Heart right ventricle (tissue), 16 donors: Measurements from ENCODE around the gene MELTF. TPM values are rescaled to one million over a fixed set of nuclear protein-coding genes. Genes with fewer than 3 reads are reported as not detected.

Experiments used
- ATAC-seq, 8 donors: fragments of 200-7000 bp; cut with Tn5 transposase; one replicate each; pipeline ENCODE4 v1.9.1; 2020; ENCODE audit warnings: mild to moderate bottlenecking in 8 of 8, moderate library complexity in 8 of 8, moderate number of reproducible peaks in 1 of 8
- DNase-seq, 2 donors: peaks; one replicate each; pipeline ENCODE4 v3.0.0-alpha.2; 2020
- H3K27ac ChIP-seq, 10 donors: fragments of 200-600 bp; sonication (generic) in 2 of 10; one replicate each; pipeline versions ENCODE4 v1.5.0 to v1.8.0; 2020 to 2022; ENCODE audit warnings: mild to moderate bottlenecking in 3 of 10
- H3K27me3 ChIP-seq, 7 donors: fragments of 200-600 bp; one replicate each; pipeline ENCODE4 v1.8.0; 2021 to 2022; ENCODE audit warnings: mild to moderate bottlenecking in 2 of 7
- H3K36me3 ChIP-seq, 9 donors: fragments of 200-600 bp; sonication (generic) in 1 of 9; one replicate each; pipeline versions ENCODE4 v1.5.0 to v1.8.0; 2020 to 2022; ENCODE audit warnings: mild to moderate bottlenecking in 2 of 9
- H3K4me1 ChIP-seq, 9 donors: fragments of 200-600 bp; sonication (generic) in 1 of 9; one replicate each; pipeline versions ENCODE4 v1.5.0 to v1.8.0; 2020 to 2022; ENCODE audit warnings: mild to moderate bottlenecking in 4 of 9
- H3K4me3 ChIP-seq, 10 donors: fragments of 200-600 bp; sonication (generic) in 2 of 10; one replicate each; pipeline versions ENCODE4 v1.5.0 to v1.8.0; 2020 to 2022; ENCODE audit warnings: mild to moderate bottlenecking in 7 of 10, moderate library complexity in 2 of 10
- H3K9me3 ChIP-seq, 11 donors: fragments of 200-600 bp in 10 of 11; sonication (generic) in 2 of 11; one replicate each; pipeline versions ENCODE4 v1.5.0 to v1.8.0; 2013 to 2022; ENCODE audit warnings: mild to moderate bottlenecking in 2 of 11, control low read depth in 1 of 11, moderate library complexity in 1 of 11
- WGBS, 2 donors: extraction: QIAGEN DNeasy Blood & Tissue Kit; methylation state at CpG; one replicate each; pipeline ENCODE4 v1.1.7; 2013; ENCODE audit warnings: inconsistent platforms in 1 of 2; 5-methylcytosine and 5-hydroxymethylcytosine counted together
- intact Hi-C, 10 donors: fragments of 100-400 bp; cut with DNase I; formaldehyde crosslinking; loops; one replicate each; pipeline versions ENCODE4 v1.11.1 to v1.14.2; 2022
- polyA plus RNA-seq, 2 donors: library from polyadenylated mRNA; stranded (reverse); fragments of 200-250 nt; gene quantifications; one replicate each; pipeline ENCODE4 v1.2.3, GENCODE V29; 2013
- total RNA-seq, 10 donors: library from RNA; stranded (reverse); fragmentation: NEBNext Ultra II Directional in 3 of 10; extraction: Animal tissue kit (Norgen Biotek cat#: 25700) in 3 of 10; gene quantifications; one replicate each; pipeline versions ENCODE4 v1.2.1 to v1.2.4, GENCODE V29; 2021 to 2023
- TF ChIP-seq, protein P1 (sequence below), 9 donors: fragments of 200-600 bp; sonication (generic) in 2 of 9; IDR thresholded peaks; one replicate each; pipeline versions ENCODE4 v1.5.0 to v1.8.0; 2021 to 2022; ENCODE audit warnings: antibody characterized with exemption in 9 of 9, mild to moderate bottlenecking in 5 of 9, moderate library complexity in 1 of 9
- donor health status: Arrhythmogenic right ventricular cardiomyopathy.
- donor health status: ischemic (EF 13 %, LVEDD 7.1; RV severe dilation, severe dysfunction).
- donor health status: healthy with polysubstance abuse.
- donor health status: DM: no; HTN: yes; CAD: no.
- donor health status: DM: no; HTN: no; CAD: no.
- donor health status: ischemic (EF 25% LVEDD 6.9; RV normal size, moderate dysfunction).
- donor health status: ischemic (EF 25% LVEDD 5.7; RV mildly dilated, moderate dysfunction).
- donor health status: healthy.
- donor health status: DM: yes; HTN: yes; CAD: no.
- donor health status: Ischemic cardiomyopathy.
- donor health status: ischemic (EF 35%, LVEDD 5.7; RV mildly dilated, moderate dysfunction).
- donor health status: nonischemic (EF 11% LVEDD 7.7; RV severe dilation, severe dysfunction).
- donor health status: DM: yes; HTN: yes; CAD: no.
- donor health status: PGD.
- donor health status: ischemic (EF 29% LVEDD 5.4; RV normal size, mild dysfunction).
- donor health status: nonischemic (EF 23%, LVEDD 6.1; RV moderate dilation, normal function).

Gene MELTF
- total and polyA plus RNA-seq, 12 donors, result 2.5 to 31.4 (median 6.8) TPM

DNA sequence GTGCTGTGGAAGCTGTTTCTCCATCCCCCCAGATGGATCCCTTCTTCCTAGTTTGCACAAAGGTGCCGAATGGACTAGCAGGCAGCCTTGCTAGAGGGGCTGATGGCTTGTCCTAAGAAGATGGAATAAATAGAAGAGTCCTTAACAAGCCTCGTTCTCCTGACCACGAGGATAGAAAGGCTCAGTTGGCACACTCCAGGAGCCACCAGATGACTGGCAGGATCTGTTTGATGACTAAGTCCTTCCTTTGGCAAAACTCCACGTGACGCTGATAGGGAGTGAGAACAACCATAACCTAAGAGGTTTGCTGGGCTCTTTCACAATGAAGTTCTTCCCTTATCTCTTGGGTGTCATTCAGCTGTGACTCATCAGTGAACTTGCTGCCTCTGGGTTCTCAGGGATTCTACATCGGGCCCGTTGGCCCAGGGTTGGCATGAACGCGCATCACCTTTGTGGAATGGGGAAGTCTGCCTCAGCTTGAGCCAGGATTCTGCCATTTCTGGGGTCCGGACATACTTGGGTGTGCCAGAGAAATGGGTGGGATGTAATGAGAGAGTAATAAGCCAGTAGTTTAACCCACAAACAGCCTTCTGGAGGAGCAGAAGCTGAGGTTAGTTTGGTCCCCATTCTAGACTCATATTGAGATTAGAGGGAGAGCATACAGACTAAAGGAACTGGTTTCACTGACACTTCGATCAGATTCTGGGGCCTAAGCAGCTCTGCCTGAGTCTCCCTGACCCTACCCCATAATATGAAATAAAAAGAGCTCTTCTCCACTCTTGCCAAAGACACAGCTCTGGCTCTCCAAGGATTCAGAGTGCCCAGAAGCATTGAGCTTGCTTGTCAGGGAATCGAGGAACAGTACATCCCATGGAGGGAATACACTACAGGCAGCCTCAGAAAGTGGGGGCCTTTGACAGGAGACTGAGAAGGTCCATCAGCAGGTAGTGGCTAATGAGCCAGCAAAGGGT, 2.0 kb upstream of the MELTF start:
- Histone ChIP-seq H3K27ac (peak overlapping the region in 9 of 10 donors; percentile 39 to 82 (median 72)), H3K9me3 (no peaks in the 10 kb centered on the region), H3K36me3 (no peaks in the 10 kb centered on the region), H3K4me1 (peaks cover 0 to 42% (median 23%) of the 10 kb centered on the region in 9 donors), H3K4me3 (no peak overlapping the region), H3K27me3 (peaks cover 0 to 32% (median 9%) of the 10 kb centered on the region in 7 donors)
- intact Hi-C loops, result no loop called here
- DNase-seq, result peak; percentile 51 to 91
- TF ChIP-seq, protein P1, sequence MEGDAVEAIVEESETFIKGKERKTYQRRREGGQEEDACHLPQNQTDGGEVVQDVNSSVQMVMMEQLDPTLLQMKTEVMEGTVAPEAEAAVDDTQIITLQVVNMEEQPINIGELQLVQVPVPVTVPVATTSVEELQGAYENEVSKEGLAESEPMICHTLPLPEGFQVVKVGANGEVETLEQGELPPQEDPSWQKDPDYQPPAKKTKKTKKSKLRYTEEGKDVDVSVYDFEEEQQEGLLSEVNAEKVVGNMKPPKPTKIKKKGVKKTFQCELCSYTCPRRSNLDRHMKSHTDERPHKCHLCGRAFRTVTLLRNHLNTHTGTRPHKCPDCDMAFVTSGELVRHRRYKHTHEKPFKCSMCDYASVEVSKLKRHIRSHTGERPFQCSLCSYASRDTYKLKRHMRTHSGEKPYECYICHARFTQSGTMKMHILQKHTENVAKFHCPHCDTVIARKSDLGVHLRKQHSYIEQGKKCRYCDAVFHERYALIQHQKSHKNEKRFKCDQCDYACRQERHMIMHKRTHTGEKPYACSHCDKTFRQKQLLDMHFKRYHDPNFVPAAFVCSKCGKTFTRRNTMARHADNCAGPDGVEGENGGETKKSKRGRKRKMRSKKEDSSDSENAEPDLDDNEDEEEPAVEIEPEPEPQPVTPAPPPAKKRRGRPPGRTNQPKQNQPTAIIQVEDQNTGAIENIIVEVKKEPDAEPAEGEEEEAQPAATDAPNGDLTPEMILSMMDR (IDR thresholded peaks at IDR 0.05), result no peak
- ATAC-seq, result peak; percentile 61 to 94 (median 92)
- 26 to 28% methylated on average over 12 of the region's 12 CpGs for WGBS, 2 donors

DNA sequence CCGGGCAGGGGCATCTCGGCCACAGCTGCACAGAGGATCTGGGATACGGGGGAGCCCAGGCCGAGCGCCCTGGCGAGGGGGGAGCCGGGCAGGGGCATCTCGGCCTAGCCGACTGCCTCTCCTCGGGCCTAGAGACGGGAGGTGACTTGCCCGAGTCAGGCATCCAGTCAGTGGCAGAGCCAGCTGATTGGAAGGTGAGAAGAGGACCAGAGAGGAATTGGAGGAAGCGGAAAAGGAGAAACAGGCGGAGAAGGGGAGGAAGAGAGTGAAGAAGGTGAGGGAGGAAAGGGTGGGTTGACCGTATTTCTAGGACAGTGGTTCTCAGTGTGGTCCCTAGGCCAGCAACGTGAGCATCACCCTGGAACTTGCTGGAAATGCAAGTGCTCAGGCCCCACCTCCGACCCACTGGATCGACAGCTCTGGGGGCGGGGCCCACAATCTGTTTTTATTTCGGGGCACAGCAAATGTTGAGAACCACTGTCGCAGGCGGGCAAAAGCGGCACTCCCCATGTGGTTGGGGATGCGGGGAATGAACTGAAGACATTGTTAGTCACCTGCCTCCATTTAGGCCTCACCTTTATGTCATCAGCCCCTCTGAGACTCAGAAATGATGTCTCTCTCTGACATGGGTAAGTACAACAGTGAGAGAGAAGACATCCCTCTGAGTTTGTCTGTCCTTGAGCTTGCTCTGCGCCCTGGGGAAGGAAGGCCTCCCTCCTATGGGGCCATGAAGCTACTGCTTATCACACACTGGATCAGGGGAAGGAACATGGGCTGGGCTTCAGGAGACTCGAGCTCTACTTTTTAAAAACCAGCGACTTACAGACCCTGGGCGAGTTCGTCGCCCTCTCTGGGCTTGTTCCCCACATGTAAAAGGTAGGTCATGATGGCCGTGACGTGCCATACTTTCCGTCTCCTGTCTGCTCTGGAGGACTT, 1.0 kb upstream of the MELTF start:
- 74 to 84% methylated on average over 31 of the region's 33 CpGs for WGBS, 2 donors
- ATAC-seq (peak in 3 of 8 donors; percentile 2 to 20 (median 15)), DNase-seq (no peak)
- Histone ChIP-seq H3K4me3 (peak overlapping the region in 2 of 10 donors; percentile 6 to 60), H3K27me3 (peaks cover 0 to 22% (median 9%) of the 10 kb centered on the region in 7 donors), H3K27ac (peak overlapping the region in 9 of 10 donors; percentile 39 to 82 (median 72)), H3K9me3 (no peaks in the 10 kb centered on the region), H3K4me1 (peaks cover 0 to 39% (median 23%) of the 10 kb centered on the region in 9 donors), H3K36me3 (no peaks in the 10 kb centered on the region)
- TF ChIP-seq, protein P1 (IDR thresholded peaks at IDR 0.05), result no peak
- intact Hi-C loops, result no loop called here

DNA sequence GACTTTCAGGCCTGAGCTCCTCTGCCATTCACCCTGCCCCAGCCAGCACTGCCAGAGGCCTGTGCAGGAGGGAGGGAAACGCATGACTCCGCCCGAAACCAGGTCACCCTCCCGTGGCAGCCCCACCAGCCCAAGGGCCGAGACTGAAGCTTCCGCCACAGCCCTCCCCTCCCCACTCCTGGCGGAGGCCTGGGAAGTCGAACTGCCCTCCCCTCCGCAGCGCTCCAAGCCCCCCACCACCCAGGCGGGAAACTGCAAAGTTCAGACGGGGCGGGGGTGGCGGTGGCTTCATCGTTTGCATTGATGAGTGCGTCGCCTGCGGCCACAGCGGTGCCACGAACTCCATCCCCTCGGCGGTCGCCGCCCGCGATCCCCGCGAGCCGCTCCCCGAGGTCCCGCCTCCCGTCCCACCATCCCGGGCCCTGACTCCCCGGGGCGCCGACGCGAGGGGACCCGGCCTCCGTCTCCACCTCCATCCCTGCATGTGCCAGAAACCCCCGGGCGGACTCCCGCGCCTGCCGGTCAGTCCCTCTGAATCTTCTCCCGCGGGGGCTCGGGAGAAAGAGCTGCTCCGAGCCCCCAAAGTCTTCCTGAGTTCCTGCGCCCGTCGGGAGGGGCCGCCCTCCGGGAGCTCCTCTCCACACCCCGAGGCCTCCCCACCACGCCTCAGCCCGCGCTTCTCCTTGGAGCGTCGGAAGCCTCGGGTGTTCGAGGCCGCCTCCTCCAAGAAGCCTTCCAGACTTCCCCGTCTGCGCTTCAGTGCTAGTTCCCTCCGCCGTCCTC, 698 bp downstream of the MELTF start:
- H3K27me3 ChIP-seq, result peaks cover 0 to 31% (median 11%) of the 10 kb centered on the region in 7 donors
- H3K9me3 ChIP-seq, result no peaks in the 10 kb centered on the region
- DNase-seq, result no peak
- H3K27ac ChIP-seq, result peak overlapping the region in 7 of 10 donors; percentile 40 to 72 (median 64)
- ATAC-seq, result no peak
- TF ChIP-seq, protein P1 (IDR thresholded peaks at IDR 0.05), result no peak
- H3K4me1 ChIP-seq, result peaks cover 0 to 39% (median 23%) of the 10 kb centered on the region in 9 donors
- 7 to 10% methylated on average over 65 to 67 of the region's 67 CpGs for WGBS, 2 donors
- H3K4me3 ChIP-seq, result peak overlapping the region; percentile 29 to 65 (median 54)
- intact Hi-C loops, result no loop called here
- no peaks in the 10 kb centered on the region for H3K36me3 ChIP-seq
